SW480 (cell line): ENCODE measurements around the gene CDC42BPA.

Experiments used
- DNase-seq: peaks from one replicate; pipeline ENCODE4 v3.0.0-alpha.2; 2016; ENCODE audit warnings: low spot score

Gene CDC42BPA

DNA sequence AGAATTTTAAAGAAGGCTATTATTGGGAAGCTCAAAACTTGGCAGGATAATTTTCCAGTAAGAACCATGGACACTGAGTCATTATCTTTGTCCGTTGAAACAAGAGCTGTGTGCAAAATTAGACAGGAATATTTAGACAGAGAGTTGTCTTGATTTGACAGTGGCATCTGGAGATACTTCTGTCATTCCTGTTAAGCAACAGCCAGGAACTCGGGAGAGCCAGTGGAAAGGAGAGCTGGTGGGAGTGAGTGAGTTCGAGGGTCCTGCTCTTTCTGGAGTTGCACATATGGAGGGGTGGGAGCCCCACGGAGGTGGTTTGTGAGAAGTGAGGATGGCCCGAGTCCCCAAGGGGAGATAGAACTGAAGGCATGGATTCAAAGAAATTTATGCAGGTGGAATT is 375.1 kb downstream of the CDC42BPA start:
- no peak for DNase-seq

DNA sequence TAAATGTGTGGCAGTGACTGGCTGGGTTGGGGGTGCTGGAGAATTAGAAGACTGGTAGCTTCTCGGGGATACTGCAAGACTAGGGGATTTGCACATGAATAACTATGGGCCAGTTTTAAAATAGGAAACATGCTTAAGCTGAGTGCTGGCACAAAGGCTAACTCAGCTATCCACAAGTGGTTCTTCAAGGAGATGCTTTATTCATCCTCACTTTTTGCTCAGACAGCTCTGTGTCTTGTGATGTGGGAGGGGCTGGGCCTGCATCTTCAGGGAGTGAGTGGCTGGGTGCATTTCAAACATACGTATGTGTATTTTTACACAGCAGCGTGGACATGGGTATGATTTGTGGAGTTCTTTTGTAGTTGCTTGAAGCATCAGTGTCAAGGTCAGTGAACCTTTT is 375.9 kb downstream of the CDC42BPA start:
- no peak for DNase-seq

DNA sequence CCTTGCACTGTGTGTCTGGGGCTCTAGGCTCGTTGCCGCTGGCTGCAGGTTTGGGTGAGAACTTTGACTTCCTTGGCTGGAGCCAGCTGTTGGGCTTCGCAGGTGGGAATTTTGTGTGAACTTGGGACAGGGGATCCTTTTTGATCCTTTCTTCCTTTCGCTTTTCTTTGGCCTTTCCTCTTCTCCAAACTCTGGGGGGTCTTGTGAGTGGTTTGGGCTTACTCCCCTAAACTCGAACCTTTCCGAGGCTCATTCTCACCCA is 377.6 kb downstream of the CDC42BPA start:
- DNase-seq: no peak

DNA sequence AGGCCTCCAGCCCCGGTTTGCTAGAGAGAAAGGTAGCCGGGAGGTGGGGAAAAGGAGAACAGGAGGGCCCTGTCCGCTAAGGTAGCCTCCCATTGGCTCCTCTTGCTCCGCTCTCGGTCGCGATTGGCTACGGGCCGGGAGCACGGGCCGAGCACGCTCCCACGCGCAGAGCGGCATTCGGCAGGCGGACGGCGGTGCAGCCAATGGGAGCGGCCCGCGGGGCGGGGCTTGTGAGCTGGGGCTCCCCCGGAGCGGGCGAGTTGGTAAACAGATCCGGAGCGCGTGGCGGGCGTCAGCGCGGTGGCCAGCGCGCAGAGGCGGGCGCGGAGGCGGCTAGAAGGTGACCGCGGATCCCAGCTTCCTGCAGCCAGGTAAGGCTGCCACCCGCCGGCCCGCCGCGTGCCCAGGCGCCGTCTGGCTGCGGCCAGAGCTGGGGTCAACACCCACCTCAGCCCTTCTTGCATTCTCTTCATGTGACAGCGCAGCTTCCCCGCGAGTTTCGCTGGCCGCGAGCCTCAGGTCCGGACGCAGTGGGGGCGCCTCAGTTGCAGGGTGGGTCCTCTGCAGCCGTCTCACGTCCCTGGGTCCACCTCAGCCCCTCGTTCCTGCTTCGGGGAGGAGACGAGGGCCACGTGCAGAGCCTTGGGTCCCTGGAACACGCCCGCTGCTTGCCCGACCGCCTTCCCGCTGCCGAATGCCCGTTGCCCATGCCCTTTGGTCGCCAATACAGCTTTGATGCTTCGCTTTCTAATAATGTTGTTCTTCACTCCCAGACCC is 378.1 kb downstream of the CDC42BPA start, which contains the start of gene COQ8A:
Gene COQ8A, plus strand, starts transcription at position 266 of the 777 bp plus-strand sequence. CDS start 21,092 bp downstream, outside the sequence.
- peak; percentile 99 for DNase-seq
